C1 segment of cervical spinal cord (tissue), 14 donors: ENCODE measurements around the gene CAPZA1.

Source experiments
- DNase-seq, 14 donors: peaks; one replicate each; lab custom pipeline; 2025; lab: John Stamatoyannopoulos, UW

The CAPZA1 gene

GRCh38 chr1:112676543-112676942, 56.9 kb downstream of the CAPZA1 start:
- DNase-seq, result no peak

GRCh38 chr1:112677501-112677900, 57.9 kb downstream of the CAPZA1 start:
- no peak for DNase-seq

GRCh38 chr1:112678605-112679004, 59.0 kb downstream of the CAPZA1 start:
- DNase-seq, result no peak

GRCh38 chr1:112685913-112686312, 66.3 kb downstream of the CAPZA1 start:
- no peak for DNase-seq

GRCh38 chr1:112686417-112686816, 66.8 kb downstream of the CAPZA1 start:
- no peak for DNase-seq

- DNase-seq, result no peak
These were observed 67.2 kb downstream of the CAPZA1 start for GRCh38 chr1:112686835-112687234.

GRCh38 chr1:112687361-112687760, 67.7 kb downstream of the CAPZA1 start:
- no peak for DNase-seq

- DNase-seq, result no peak
These were observed 68.3 kb downstream of the CAPZA1 start for GRCh38 chr1:112687785-112688496.

GRCh38 chr1:112688781-112689193, 69.2 kb downstream of the CAPZA1 start:
- DNase-seq, result no peak

- no peak for DNase-seq
These were observed 69.7 kb downstream of the CAPZA1 start for GRCh38 chr1:112689196-112689841.

GRCh38 chr1:112689842-112690237, 70.2 kb downstream of the CAPZA1 start:
- DNase-seq, result no peak

- DNase-seq, result no peak
These were observed 73.0 kb downstream of the CAPZA1 start for GRCh38 chr1:112692681-112693080.

- no peak for DNase-seq
These were observed 74.2 kb downstream of the CAPZA1 start for GRCh38 chr1:112693821-112694220.

GRCh38 chr1:112694363-112694929, 74.8 kb downstream of the CAPZA1 start:
- no peak for DNase-seq

- DNase-seq, result no peak
These were observed 75.6 kb downstream of the CAPZA1 start for GRCh38 chr1:112695276-112695675.

GRCh38 chr1:112696578-112697314, 77.1 kb downstream of the CAPZA1 start:
- DNase-seq, result no peak

GRCh38 chr1:112697781-112698201, 78.2 kb downstream of the CAPZA1 start:
- DNase-seq, result no peak

GRCh38 chr1:112698366-112699310, 79.0 kb downstream of the CAPZA1 start:
- no peak for DNase-seq

- no peak for DNase-seq
These were observed 80.0 kb downstream of the CAPZA1 start for GRCh38 chr1:112699425-112700144.
